RPMI7951 (cell line): ENCODE data around the gene NHLRC2. TPM values are rescaled to one million over a fixed set of nuclear protein-coding genes. Genes with fewer than 3 reads are reported as not detected.

Experiments used
- total RNA-seq: library from RNA; depleted of rRNA; stranded (reverse); fragments of >200 nt; shearing (Covaris generic); gene quantifications from 2 replicates; pipeline ENCODE4 v1.2.3, GENCODE V29; 2014; rRNA removed

The NHLRC2 gene
- total RNA-seq, 1 experiment from 2014 or later: 12.3 TPM

Other genes with a start within 250 kb of the NHLRC2 start
- not detected in 2 replicates for gene NRAP, start 190.6 kb upstream of the NHLRC2 start, total RNA-seq
- gene CASP7, start 174.7 kb upstream of the NHLRC2 start, total RNA-seq: 40.4 and 53.1 TPM in 2 replicates
- 0.29 and 0.84 TPM in 2 replicates for gene PLEKHS1, start 103.0 kb upstream of the NHLRC2 start, total RNA-seq
- 9.2 and 10.1 TPM in 2 replicates for gene DCLRE1A, start 579 bp upstream of the NHLRC2 start, total RNA-seq
- gene ADRB1, start 189.2 kb downstream of the NHLRC2 start, total RNA-seq: not detected in 2 replicates